Measurements from ENCODE around the gene PPP1R9B.
A peak's percentile ranks its signal among the peaks of the same experiment; 100 is the strongest.

Gene PPP1R9B

DNA sequence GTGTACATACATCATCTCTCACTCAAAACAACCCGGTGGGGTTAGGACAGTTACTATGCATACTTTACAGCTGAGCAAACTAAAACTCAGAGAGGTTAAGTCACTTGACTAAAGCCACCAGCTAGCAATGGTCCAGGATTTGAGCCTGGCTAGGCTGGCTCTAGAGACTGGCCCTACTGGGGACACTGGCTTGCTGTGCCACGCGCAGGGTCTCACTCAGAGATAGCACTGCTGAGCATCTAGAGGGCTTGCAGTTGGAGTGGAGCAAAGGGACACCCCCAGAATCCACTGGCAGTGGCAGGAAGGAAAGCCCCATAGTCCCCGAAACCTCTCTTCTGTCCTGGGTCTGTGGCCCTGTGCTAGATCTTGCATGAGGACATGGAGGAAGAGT is 31.7 kb downstream of the PPP1R9B start:
- TF ChIP-seq, protein P1, sequence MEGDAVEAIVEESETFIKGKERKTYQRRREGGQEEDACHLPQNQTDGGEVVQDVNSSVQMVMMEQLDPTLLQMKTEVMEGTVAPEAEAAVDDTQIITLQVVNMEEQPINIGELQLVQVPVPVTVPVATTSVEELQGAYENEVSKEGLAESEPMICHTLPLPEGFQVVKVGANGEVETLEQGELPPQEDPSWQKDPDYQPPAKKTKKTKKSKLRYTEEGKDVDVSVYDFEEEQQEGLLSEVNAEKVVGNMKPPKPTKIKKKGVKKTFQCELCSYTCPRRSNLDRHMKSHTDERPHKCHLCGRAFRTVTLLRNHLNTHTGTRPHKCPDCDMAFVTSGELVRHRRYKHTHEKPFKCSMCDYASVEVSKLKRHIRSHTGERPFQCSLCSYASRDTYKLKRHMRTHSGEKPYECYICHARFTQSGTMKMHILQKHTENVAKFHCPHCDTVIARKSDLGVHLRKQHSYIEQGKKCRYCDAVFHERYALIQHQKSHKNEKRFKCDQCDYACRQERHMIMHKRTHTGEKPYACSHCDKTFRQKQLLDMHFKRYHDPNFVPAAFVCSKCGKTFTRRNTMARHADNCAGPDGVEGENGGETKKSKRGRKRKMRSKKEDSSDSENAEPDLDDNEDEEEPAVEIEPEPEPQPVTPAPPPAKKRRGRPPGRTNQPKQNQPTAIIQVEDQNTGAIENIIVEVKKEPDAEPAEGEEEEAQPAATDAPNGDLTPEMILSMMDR (IDR thresholded peaks at IDR 0.05; ENCODE audit: insufficient read depth, low read length, poor library complexity, severe bottlenecking): no peak
- H3K4me3 ChIP-seq (replicated peaks; ENCODE audit: low read depth, low read length): no peak overlapping the region
- no peak for DNase-seq (ENCODE audit: extremely low read depth, insufficient read length)
- H3K36me3 ChIP-seq (ENCODE audit: control insufficient read depth, insufficient read depth, low read length): no peaks in the 10 kb centered on the region
- H3K27me3 ChIP-seq (replicated peaks; ENCODE audit: control insufficient read depth, insufficient read depth, low read length): no peaks in the 10 kb centered on the region; the same call in none of the 2 replicates

- TF ChIP-seq, protein P1 (IDR thresholded peaks at IDR 0.05; ENCODE audit: insufficient read depth, low read length, poor library complexity, severe bottlenecking): no peak
- no peak for DNase-seq (ENCODE audit: extremely low read depth, insufficient read length)
- Histone ChIP-seq H3K27me3 (replicated peaks; ENCODE audit: control insufficient read depth, insufficient read depth, low read length) (no peaks in the 10 kb centered on the region; the same call in none of the 2 replicates), H3K36me3 (ENCODE audit: control insufficient read depth, insufficient read depth, low read length) (no peaks in the 10 kb centered on the region), H3K4me3 (replicated peaks; ENCODE audit: low read depth, low read length) (no peak overlapping the region)
Observed at GRCh38 chr17:50118076-50118827, 32.2 kb downstream of the PPP1R9B start.

DNA sequence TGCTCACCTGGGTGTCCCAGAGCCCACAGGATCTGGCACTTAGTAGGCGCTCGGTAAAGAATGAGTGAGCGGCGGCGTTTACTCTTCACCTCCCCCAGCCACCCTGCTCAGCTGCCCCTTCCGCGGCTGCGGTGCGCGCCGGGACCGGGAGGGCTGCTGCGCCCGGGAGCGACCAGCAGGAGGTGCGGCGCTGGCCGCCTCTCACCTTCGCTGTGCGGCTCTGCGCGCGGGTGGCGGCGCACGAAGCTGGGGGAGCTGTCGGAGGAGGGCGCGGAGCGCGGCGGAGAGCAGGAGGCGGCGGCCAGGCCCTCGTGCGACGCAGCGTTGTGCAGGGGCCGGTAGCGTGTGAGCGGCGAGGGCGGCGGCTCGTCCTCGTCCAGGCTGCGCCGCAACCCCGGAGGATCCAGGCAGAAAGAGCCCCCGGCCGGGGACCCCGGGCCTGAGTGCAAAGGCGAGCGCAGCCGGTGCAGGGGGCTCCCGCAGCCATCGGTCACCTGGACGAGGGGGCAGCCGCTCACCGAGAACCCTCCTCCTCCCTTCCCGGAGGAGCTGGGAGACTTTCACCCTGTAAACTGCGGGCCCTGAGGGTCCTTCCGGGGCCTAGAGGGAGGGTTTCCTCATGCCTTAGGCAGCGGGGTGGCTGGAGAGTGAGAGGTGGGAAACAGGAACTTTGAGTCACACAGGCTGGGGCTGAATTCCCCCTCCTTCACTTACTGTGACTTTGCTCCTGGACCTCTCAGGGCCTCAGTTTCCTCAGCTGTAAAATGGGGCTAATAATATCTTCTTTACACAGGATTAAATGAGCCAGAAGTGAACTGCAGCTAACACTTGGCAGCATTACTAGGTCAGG is 33.0 kb downstream of the PPP1R9B start:
- peak; percentile 75 for DNase-seq (ENCODE audit: extremely low read depth, insufficient read length)
- Histone ChIP-seq H3K27me3 (replicated peaks; ENCODE audit: control insufficient read depth, insufficient read depth, low read length) (no peaks in the 10 kb centered on the region; the same call in none of the 2 replicates), H3K4me3 (replicated peaks; ENCODE audit: low read depth, low read length) (no peak overlapping the region), H3K36me3 (ENCODE audit: control insufficient read depth, insufficient read depth, low read length) (no peaks in the 10 kb centered on the region)
- TF ChIP-seq, protein P1 (IDR thresholded peaks at IDR 0.05; ENCODE audit: insufficient read depth, low read length, poor library complexity, severe bottlenecking): peak; percentile 39

DNA sequence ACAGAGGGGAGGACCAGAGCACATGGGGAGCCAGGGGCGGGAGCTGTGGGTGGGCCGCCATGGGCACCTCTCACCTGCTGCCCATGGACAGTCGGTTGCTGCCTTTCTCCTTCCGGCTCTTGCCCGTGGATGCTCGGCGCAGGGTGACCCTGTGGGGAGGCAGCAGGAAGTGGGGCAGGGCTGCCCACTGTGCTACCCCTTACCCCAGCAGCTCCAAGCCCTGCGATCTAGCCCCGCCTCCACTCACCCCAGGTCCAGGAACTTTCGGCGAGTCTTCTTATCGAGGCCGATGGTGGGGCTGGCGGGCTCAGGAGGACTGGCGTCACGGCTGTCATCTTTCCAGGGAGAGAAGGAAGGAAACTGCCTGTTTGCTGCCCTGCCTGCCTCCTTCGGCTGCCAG is 34.7 kb downstream of the PPP1R9B start:
- Histone ChIP-seq H3K36me3 (ENCODE audit: control insufficient read depth, insufficient read depth, low read length) (no peaks in the 10 kb centered on the region), H3K27me3 (replicated peaks; ENCODE audit: control insufficient read depth, insufficient read depth, low read length) (no peaks in the 10 kb centered on the region; the same call in none of the 2 replicates)
- TF ChIP-seq, protein P1 (IDR thresholded peaks at IDR 0.05; ENCODE audit: insufficient read depth, low read length, poor library complexity, severe bottlenecking): no peak

DNA sequence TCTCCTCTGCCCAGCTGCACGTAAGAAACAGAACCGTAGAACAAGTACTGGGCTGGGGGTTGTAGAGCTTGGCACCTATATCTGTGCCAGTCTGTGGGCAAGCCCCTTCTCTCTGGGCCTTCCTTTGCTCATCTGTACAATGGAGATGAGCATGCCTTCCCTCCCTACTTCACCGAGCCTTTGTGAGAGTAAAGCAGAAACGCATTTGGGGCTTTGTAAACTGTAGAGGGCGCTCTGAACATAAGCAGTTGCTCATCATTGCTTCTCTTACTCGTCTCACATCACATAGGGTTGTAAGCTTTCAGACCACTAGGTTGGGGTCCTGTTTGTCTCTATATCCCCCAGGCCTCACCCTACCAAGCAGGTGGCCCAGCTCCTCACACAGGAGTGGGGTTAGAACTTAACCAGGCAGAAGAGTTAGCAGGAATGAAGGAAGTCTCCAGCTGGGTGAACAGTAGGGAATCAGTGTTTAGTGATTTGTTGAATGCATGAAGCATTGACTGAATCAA is 35.6 kb downstream of the PPP1R9B start:
- no peak overlapping the region for H3K4me3 ChIP-seq (replicated peaks; ENCODE audit: low read depth, low read length)
- no peaks in the 10 kb centered on the region; the same call in 1 of the 2 replicates for H3K36me3 ChIP-seq (ENCODE audit: control insufficient read depth, insufficient read depth, low read length)
- TF ChIP-seq, protein P1 (IDR thresholded peaks at IDR 0.05; ENCODE audit: insufficient read depth, low read length, poor library complexity, severe bottlenecking): peak; percentile 80
- no peaks in the 10 kb centered on the region; the same call in none of the 2 replicates for H3K27me3 ChIP-seq (replicated peaks; ENCODE audit: control insufficient read depth, insufficient read depth, low read length)
- no peak for DNase-seq (ENCODE audit: extremely low read depth, insufficient read length)

More for the DNA sequence above, 34.7 kb downstream of the PPP1R9B start:
- H3K4me3 ChIP-seq (replicated peaks; ENCODE audit: low read depth, low read length): no peak overlapping the region
- no peak for DNase-seq (ENCODE audit: extremely low read depth, insufficient read length)
